Measurements from ENCODE around the gene PCNX3.

DNA sequence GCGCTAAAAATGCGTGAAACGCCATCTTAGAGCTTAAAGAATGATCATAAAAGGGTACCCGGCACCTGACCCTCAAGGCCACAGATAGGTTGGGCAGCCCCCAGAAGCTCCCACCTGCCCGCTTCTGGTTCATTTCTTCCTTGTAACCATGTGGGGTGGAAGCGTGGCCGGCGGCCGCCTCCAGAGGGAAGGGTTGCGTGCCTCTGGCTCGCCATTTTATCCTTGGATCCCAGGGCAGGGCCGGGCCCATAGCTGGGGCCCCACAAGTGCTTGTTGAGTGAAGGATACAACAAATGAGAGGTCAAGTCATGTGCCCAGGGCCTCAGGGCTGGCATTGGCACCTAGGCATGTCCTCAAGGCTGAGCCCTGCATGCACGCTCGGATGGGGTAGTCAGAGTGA is 5.9 kb downstream of the PCNX3 start:
- TF ChIP-seq, protein P1, sequence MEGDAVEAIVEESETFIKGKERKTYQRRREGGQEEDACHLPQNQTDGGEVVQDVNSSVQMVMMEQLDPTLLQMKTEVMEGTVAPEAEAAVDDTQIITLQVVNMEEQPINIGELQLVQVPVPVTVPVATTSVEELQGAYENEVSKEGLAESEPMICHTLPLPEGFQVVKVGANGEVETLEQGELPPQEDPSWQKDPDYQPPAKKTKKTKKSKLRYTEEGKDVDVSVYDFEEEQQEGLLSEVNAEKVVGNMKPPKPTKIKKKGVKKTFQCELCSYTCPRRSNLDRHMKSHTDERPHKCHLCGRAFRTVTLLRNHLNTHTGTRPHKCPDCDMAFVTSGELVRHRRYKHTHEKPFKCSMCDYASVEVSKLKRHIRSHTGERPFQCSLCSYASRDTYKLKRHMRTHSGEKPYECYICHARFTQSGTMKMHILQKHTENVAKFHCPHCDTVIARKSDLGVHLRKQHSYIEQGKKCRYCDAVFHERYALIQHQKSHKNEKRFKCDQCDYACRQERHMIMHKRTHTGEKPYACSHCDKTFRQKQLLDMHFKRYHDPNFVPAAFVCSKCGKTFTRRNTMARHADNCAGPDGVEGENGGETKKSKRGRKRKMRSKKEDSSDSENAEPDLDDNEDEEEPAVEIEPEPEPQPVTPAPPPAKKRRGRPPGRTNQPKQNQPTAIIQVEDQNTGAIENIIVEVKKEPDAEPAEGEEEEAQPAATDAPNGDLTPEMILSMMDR (IDR thresholded peaks at IDR 0.05) = no peak
- TF ChIP-seq POLR2A (IDR thresholded peaks at IDR 0.05) = no peak
